Natural killer cell (primary cell): ENCODE results near the gene TRIM65. TPM values are rescaled to one million over a fixed set of nuclear protein-coding genes. Genes with fewer than 3 reads are reported as not detected.
"Not testable (repeated sequence)": the region's sequence is repeated elsewhere in the genome, so short reads cannot be mapped to it uniquely, and the experiment has no call there.

Experiments
- ATAC-seq, 3 donors: fragments of 150-1000 bp in 2 of 3; fragments of 200-7000 bp in 1 of 3; cut with Tn5 transposase; 1 replicate in 1 of 3; 2 replicates in 2 of 3; pipeline ENCODE4 v1.10.0; 2021; ENCODE audit warnings: mild to moderate bottlenecking in 2 of 3, moderate library complexity in 2 of 3
- DNase-seq, 2 donors: peaks; one replicate each; pipeline versions ENCODE4 v3.0.0 to v3.0.0-alpha.2; 2013 to 2021; ENCODE audit warnings: mixed read lengths in 1 of 2
- H3K27ac ChIP-seq: one replicate; pipeline ENCODE4 v1.5.1; 2013; ENCODE audit warnings: mild to moderate bottlenecking, low read length
- H3K27me3 ChIP-seq: one replicate; pipeline ENCODE4 v1.6.1; 2013; ENCODE audit warnings: low read length; ENCODE audit not compliant: control insufficient read depth, insufficient read depth
- H3K36me3 ChIP-seq: one replicate; pipeline ENCODE4 v1.6.1; 2013; ENCODE audit warnings: low read length; ENCODE audit not compliant: control insufficient read depth, insufficient read depth
- H3K4me1 ChIP-seq: one replicate; pipeline ENCODE4 v1.6.1; 2013; ENCODE audit warnings: low read length; ENCODE audit not compliant: control insufficient read depth, insufficient read depth
- H3K4me3 ChIP-seq: one replicate; pipeline ENCODE4 v1.5.1; 2013; ENCODE audit warnings: low read length
- H3K9me3 ChIP-seq: one replicate; pipeline ENCODE4 v1.6.1; 2013; ENCODE audit warnings: low read length; ENCODE audit not compliant: control insufficient read depth, insufficient read depth
- H3K27ac Mint-ChIP-seq, 2 donors: one replicate each; pipeline ENCODE4 v1.8.0; 2022; ENCODE audit warnings: mild to moderate bottlenecking in 2 of 2, mixed read lengths in 2 of 2, moderate library complexity in 1 of 2
- H3K27me3 Mint-ChIP-seq, 2 donors: one replicate each; pipeline ENCODE4 v1.8.0; 2022; ENCODE audit warnings: low read depth in 2 of 2, mixed read lengths in 2 of 2
- H3K36me3 Mint-ChIP-seq: one replicate; pipeline ENCODE4 v1.8.0; 2022; ENCODE audit warnings: mixed read lengths
- H3K4me1 Mint-ChIP-seq, 2 donors: one replicate each; pipeline ENCODE4 v1.8.0; 2022; ENCODE audit warnings: mixed read lengths in 2 of 2
- H3K4me3 Mint-ChIP-seq: one replicate; pipeline ENCODE4 v1.8.0; 2022; ENCODE audit warnings: mild to moderate bottlenecking, moderate library complexity, mixed read lengths
- H3K9me3 Mint-ChIP-seq, 2 donors: one replicate each; pipeline ENCODE4 v1.8.0; 2022; ENCODE audit warnings: mixed read lengths in 2 of 2
- CTCF ChIP-seq: fragments of 200-600 bp; IDR thresholded peaks from one replicate; pipeline ENCODE4 v1.8.0; 2022; ENCODE audit warnings: antibody characterized with exemption
- WGBS: methylation state at CpG from one replicate; pipeline ENCODE4 v1.1.7; 2013; ENCODE audit warnings: missing lambda C conversion rate; ENCODE audit not compliant: insufficient coverage; 5-methylcytosine and 5-hydroxymethylcytosine counted together
- intact Hi-C: fragments of 100-400 bp; cut with micrococcal nuclease; formaldehyde crosslinking; loops from one replicate; pipeline ENCODE4 v1.14.2; 2022
- total RNA-seq, 4 donors: library from RNA; stranded (reverse); fragments of 120-200 nt in 1 of 4; gene quantifications; one replicate each; pipeline versions ENCODE4 v1.2.3 to v1.2.4, GENCODE V29; 2013 to 2022

TRIM65 gene
- total RNA-seq, 3 donors from 2014 or later (not counting 1 experiment from before 2014, with no cell fraction given) = 19.2 to 26.9 (median 22.5) TPM

GRCh38 chr17:75853433-75853832 is 43.3 kb downstream of the TRIM65 start:
- Histone ChIP-seq H3K4me3 (no peak overlapping the region), H3K27me3 (no peaks in the 10 kb centered on the region), H3K27ac (no peak overlapping the region), H3K36me3 (peaks cover 27% of the 10 kb centered on the region), H3K4me1 (peaks cover 33% of the 10 kb centered on the region), H3K9me3 (no peaks in the 10 kb centered on the region)
- ATAC-seq (no peak), DNase-seq (no peak)
- Mint-ChIP-seq H3K9me3 (no peaks in the 10 kb centered on the region), H3K4me1 (peaks cover 8 to 23% of the 10 kb centered on the region in 2 donors), H3K36me3 (no peaks in the 10 kb centered on the region), H3K27ac (no peak overlapping the region), H3K27me3 (no peaks in the 10 kb centered on the region), H3K4me3 (peak overlapping the region; percentile 62)
- WGBS = 97% methylated on average over 6 of the region's 7 CpGs
- intact Hi-C loops = no loop called here
- no peak for TF ChIP-seq CTCF

GRCh38 chr17:75851693-75851991 is 45.1 kb downstream of the TRIM65 start:
- H3K9me3 Mint-ChIP-seq, H3K27me3 Mint-ChIP-seq, ATAC-seq, H3K9me3 ChIP-seq, intact Hi-C loops, H3K27ac ChIP-seq, H3K27ac Mint-ChIP-seq, H3K27me3 ChIP-seq, H3K4me3 Mint-ChIP-seq, H3K4me3 ChIP-seq, DNase-seq, H3K36me3 Mint-ChIP-seq: not testable (repeated sequence)
- H3K4me1 ChIP-seq = peaks cover 25% of the 10 kb centered on the region
- H3K36me3 ChIP-seq = peaks cover 45% of the 10 kb centered on the region
- WGBS = 96% methylated on average over 15 of the region's 15 CpGs
- H3K4me1 Mint-ChIP-seq = peaks cover 10 to 24% of the 10 kb centered on the region in 2 donors

- no peaks in the 10 kb centered on the region for H3K9me3 ChIP-seq
- peaks cover 5 to 18% of the 10 kb centered on the region in 2 donors for H3K4me1 Mint-ChIP-seq
- no peak for TF ChIP-seq CTCF
- ATAC-seq = no peak
- H3K27ac Mint-ChIP-seq = no peak overlapping the region
- H3K36me3 ChIP-seq = peaks cover 50% of the 10 kb centered on the region
- H3K27me3 Mint-ChIP-seq = no peaks in the 10 kb centered on the region
- intact Hi-C loops = no loop called here
- H3K9me3 Mint-ChIP-seq = no peaks in the 10 kb centered on the region
- WGBS = 98% methylated on average over 12 of the region's 12 CpGs
- H3K4me3 Mint-ChIP-seq = no peak overlapping the region
- no peak overlapping the region for H3K4me3 ChIP-seq
- H3K27me3 ChIP-seq = no peaks in the 10 kb centered on the region
- no peaks in the 10 kb centered on the region for H3K36me3 Mint-ChIP-seq
- H3K27ac ChIP-seq = no peak overlapping the region
- H3K4me1 ChIP-seq = peaks cover 21% of the 10 kb centered on the region
- DNase-seq = no peak
Observed at GRCh38 chr17:75850928-75851692, 45.6 kb downstream of the TRIM65 start.

GRCh38 chr17:75849724-75850123 is 47.0 kb downstream of the TRIM65 start:
- WGBS = 92% methylated on average over 9 of the region's 9 CpGs
- Mint-ChIP-seq H3K36me3 (no peaks in the 10 kb centered on the region), H3K4me1 (peaks cover 10 to 27% of the 10 kb centered on the region in 2 donors), H3K27me3 (no peaks in the 10 kb centered on the region), H3K9me3 (no peaks in the 10 kb centered on the region), H3K4me3 (no peak overlapping the region), H3K27ac (no peak overlapping the region)
- no peaks in the 10 kb centered on the region for H3K27me3 ChIP-seq
- H3K27ac ChIP-seq = no peak overlapping the region
- no peak for DNase-seq
- H3K9me3 ChIP-seq = no peaks in the 10 kb centered on the region
- peaks cover 28% of the 10 kb centered on the region for H3K4me1 ChIP-seq
- H3K4me3 ChIP-seq = no peak overlapping the region
- intact Hi-C loops = no loop called here
- no peak for ATAC-seq
- TF ChIP-seq CTCF = no peak
- H3K36me3 ChIP-seq = peaks cover 55% of the 10 kb centered on the region
